Parathyroid adenoma (tissue), 2 donors: ENCODE results near the gene ITIH4.

Source experiments
- H2AFZ ChIP-seq: fragments of 300-600 bp; sonication (generic); one replicate; pipeline ENCODE4 v1.7.0; 2017; ENCODE audit warnings: antibody characterized with exemption, mild to moderate bottlenecking
- H3K27ac ChIP-seq: fragments of 300-600 bp; sonication (generic); one replicate; pipeline ENCODE4 v1.7.0; 2017
- H3K27me3 ChIP-seq: fragments of 300-600 bp; sonication (generic); one replicate; pipeline ENCODE4 v1.7.0; 2017; ENCODE audit warnings: low read length; ENCODE audit not compliant: control insufficient read depth, insufficient read depth
- H3K36me3 ChIP-seq: fragments of 300-600 bp; sonication (generic); one replicate; pipeline ENCODE4 v1.7.0; 2017; ENCODE audit warnings: low read length; ENCODE audit not compliant: control insufficient read depth, insufficient read depth
- H3K4me1 ChIP-seq: fragments of 300-600 bp; sonication (generic); one replicate; pipeline ENCODE4 v1.7.0; 2017; ENCODE audit warnings: control low read depth
- H3K4me2 ChIP-seq: fragments of 300-600 bp; sonication (generic); one replicate; pipeline ENCODE4 v1.7.0; 2017; ENCODE audit warnings: low read length
- H3K4me3 ChIP-seq: fragments of 300-600 bp; sonication (generic); one replicate; pipeline ENCODE4 v1.7.0; 2017; ENCODE audit warnings: low read depth, low read length
- H3K79me2 ChIP-seq: fragments of 300-600 bp; sonication (generic); one replicate; pipeline ENCODE4 v1.7.0; 2017; ENCODE audit warnings: control low read depth
- H3K9ac ChIP-seq: fragments of 300-600 bp; sonication (generic); one replicate; pipeline ENCODE4 v1.7.0; 2017; ENCODE audit warnings: mild to moderate bottlenecking
- H3K9me3 ChIP-seq: fragments of 300-600 bp; sonication (generic); one replicate; pipeline ENCODE4 v1.7.0; 2017; ENCODE audit warnings: low read length; ENCODE audit not compliant: control insufficient read depth
- TF ChIP-seq, protein P1 (sequence below): fragments of 300-600 bp; sonication (generic); IDR thresholded peaks from one replicate; pipeline ENCODE4 v1.7.0; 2017; ENCODE audit warnings: antibody characterized with exemption, mild to moderate bottlenecking
- donor health status: primary hyperparathyroidism.

ITIH4 gene

DNA sequence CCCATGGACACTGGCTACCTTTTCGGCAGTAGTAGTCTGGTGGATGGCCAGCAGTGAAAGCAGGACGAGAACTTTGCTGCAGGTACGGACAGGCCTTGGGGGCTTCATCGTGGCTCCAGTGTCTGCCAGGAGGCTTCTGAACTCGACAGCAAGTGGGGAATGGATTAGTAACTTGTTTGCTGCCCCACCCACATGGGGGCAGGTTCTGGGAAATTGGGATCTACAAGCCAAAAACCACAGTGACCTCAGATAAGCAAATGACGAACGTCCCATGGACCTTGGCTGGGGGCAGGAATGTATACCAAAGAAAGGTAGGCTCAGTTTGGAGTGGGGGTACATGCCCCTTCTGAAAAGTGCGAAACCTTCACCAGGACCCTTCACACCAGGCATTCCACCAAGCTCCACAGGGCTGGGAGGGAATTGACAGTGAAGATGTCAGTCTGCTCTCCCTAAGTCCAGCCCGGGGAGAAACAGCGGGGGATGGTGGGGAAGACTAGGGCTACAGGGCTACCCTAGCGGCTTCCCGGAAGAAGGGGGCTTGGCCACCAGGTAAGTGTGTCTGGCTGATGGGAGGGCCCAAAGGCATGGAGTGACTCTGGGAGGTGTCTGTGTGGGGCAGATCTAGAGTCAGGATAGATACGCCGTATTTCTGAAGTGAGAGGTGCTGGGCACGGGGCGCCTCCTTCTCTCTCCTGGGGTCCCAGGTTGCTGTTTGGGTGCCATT is at the start of gene ITIH4:
TSS of gene ITIH4 (minus strand) at position 138 of the 724 bp plus-strand sequence. CDS start at position 108, 30 bp downstream.
- Histone ChIP-seq H3K27ac (no peak within 1 kb of the TSS), H3K4me1 (no peaks in the 10 kb centered on the region), H3K79me2 (no peaks in the 10 kb centered on the region), H3K4me3 (no peak within 1 kb of the TSS), H2AFZ (no peak within 1 kb of the TSS), H3K4me2 (no peak within 1 kb of the TSS), H3K9ac (no peak within 1 kb of the TSS), H3K9me3 (no peaks in the 10 kb centered on the region), H3K36me3 (no peaks in the 10 kb centered on the region), H3K27me3 (no peaks in the 10 kb centered on the region)
- TF ChIP-seq, protein P1, sequence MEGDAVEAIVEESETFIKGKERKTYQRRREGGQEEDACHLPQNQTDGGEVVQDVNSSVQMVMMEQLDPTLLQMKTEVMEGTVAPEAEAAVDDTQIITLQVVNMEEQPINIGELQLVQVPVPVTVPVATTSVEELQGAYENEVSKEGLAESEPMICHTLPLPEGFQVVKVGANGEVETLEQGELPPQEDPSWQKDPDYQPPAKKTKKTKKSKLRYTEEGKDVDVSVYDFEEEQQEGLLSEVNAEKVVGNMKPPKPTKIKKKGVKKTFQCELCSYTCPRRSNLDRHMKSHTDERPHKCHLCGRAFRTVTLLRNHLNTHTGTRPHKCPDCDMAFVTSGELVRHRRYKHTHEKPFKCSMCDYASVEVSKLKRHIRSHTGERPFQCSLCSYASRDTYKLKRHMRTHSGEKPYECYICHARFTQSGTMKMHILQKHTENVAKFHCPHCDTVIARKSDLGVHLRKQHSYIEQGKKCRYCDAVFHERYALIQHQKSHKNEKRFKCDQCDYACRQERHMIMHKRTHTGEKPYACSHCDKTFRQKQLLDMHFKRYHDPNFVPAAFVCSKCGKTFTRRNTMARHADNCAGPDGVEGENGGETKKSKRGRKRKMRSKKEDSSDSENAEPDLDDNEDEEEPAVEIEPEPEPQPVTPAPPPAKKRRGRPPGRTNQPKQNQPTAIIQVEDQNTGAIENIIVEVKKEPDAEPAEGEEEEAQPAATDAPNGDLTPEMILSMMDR: no peak

DNA sequence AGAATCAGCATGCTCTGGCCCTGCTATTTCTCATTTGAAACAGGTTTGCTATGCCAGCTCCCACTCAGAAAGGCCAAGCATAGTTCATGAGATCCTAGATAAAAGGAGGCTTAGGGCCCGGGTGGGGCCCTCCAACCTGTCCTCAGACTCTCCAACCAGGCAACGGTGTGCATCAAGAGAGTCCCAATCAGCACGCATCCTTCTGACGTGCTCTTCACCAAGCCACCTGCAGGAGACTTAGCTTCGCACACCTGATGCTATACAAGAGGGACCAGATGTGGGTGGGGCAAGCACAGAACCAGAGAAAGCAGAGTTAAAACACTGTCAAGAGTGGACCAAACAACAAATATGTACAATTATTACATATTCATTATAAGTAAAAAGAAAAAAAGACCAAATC is 49.6 kb upstream of the ITIH4 start:
- TF ChIP-seq, protein P1: no peak
- H3K9me3 ChIP-seq: no peaks in the 10 kb centered on the region
- no peak overlapping the region for H3K4me2 ChIP-seq
- no peaks in the 10 kb centered on the region for H3K36me3 ChIP-seq
- no peak overlapping the region for H3K9ac ChIP-seq
- H3K27ac ChIP-seq: no peak overlapping the region
- no peaks in the 10 kb centered on the region for H3K4me1 ChIP-seq
- H3K79me2 ChIP-seq: peaks cover 20% of the 10 kb centered on the region
- no peak overlapping the region for H2AFZ ChIP-seq
- no peak overlapping the region for H3K4me3 ChIP-seq
- no peaks in the 10 kb centered on the region for H3K27me3 ChIP-seq

DNA sequence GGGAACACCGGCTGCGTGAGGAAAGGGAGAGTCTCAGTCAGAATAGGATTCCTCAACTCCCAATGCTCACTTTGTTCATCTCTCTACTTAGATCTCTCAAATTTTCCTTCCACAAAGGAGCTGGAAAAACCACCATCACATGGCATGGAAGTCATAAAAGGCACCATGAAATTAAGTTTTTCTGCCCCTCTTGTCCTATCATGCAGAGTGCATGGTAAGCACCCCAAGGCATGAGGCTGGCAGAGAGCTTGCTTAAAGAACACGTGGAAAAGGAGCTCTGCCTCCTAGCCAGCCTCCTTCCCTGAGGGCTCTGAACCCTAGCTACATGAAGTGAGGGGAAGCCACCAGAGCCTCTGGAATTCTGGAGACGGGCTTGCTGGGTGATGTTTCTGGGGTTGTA is 49.1 kb upstream of the ITIH4 start:
- Histone ChIP-seq H3K79me2 (peaks cover 20% of the 10 kb centered on the region), H2AFZ (no peak overlapping the region), H3K9ac (no peak overlapping the region), H3K4me1 (no peaks in the 10 kb centered on the region), H3K4me3 (no peak overlapping the region), H3K36me3 (no peaks in the 10 kb centered on the region), H3K4me2 (no peak overlapping the region), H3K9me3 (no peaks in the 10 kb centered on the region), H3K27me3 (no peaks in the 10 kb centered on the region), H3K27ac (no peak overlapping the region)
- TF ChIP-seq, protein P1: no peak

DNA sequence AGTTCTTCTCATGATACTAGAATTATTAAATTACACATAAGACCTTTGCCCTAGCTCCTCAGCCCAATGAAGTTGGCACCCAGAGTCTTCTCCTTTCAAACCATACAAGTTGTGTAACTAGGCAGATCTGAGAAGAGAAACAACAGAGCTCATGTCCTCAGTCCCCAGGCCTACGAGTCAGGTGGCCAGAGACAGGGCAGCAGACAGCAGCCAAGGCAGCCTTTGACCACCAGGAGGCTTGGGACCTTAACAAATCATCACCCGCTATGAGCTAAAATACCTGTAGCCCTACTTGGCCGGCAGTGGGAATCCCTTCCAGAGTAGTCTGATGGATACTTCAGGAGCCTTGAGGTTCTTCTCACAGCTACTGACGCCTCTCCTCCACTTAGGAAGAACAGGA is 48.6 kb upstream of the ITIH4 start:
- H3K9ac ChIP-seq: no peak overlapping the region
- TF ChIP-seq, protein P1: no peak
- no peak overlapping the region for H3K27ac ChIP-seq
- no peaks in the 10 kb centered on the region for H3K4me1 ChIP-seq
- no peak overlapping the region for H3K4me3 ChIP-seq
- no peaks in the 10 kb centered on the region for H3K27me3 ChIP-seq
- no peaks in the 10 kb centered on the region for H3K9me3 ChIP-seq
- H3K79me2 ChIP-seq: peaks cover 20% of the 10 kb centered on the region
- H3K4me2 ChIP-seq: no peak overlapping the region
- no peak overlapping the region for H2AFZ ChIP-seq
- no peaks in the 10 kb centered on the region for H3K36me3 ChIP-seq

DNA sequence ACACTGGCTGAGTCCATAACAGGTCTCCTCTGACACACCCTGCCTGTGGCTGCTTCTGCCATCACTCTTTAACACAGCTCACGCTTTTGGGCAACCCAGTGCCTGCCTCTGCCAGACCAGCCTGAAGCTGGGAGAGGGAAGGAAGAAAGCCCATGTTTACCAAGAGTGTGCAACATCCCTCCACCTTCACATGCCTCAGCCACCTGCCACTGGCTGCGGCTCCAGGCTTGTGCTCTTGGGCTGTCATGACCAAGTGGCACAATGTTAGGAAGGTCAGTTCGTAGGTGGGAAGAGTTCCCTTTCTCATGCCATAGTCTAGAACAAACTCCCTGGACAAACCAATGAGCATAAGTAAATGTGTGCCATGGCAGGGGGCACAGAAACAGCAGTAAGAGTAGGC is 46.6 kb upstream of the ITIH4 start:
- H3K27ac ChIP-seq: no peak overlapping the region
- H3K79me2 ChIP-seq: peaks cover 18% of the 10 kb centered on the region
- no peaks in the 10 kb centered on the region for H3K36me3 ChIP-seq
- TF ChIP-seq, protein P1: no peak
- H3K4me1 ChIP-seq: no peaks in the 10 kb centered on the region
- H3K9ac ChIP-seq: no peak overlapping the region
- no peak overlapping the region for H3K4me2 ChIP-seq
- H3K27me3 ChIP-seq: no peaks in the 10 kb centered on the region
- no peak overlapping the region for H2AFZ ChIP-seq
- H3K9me3 ChIP-seq: no peaks in the 10 kb centered on the region
- no peak overlapping the region for H3K4me3 ChIP-seq
